ENCODE data around the gene PRDX2.
A peak's percentile ranks its signal among the peaks of the same experiment; 100 is the strongest.

Gene PRDX2

GRCh38 chr19:12778905-12779161, 22.8 kb downstream of the PRDX2 start:
- no peak for DNase-seq

- no peak for DNase-seq
These were observed 23.3 kb downstream of the PRDX2 start for GRCh38 chr19:12778017-12778904.

DNA sequence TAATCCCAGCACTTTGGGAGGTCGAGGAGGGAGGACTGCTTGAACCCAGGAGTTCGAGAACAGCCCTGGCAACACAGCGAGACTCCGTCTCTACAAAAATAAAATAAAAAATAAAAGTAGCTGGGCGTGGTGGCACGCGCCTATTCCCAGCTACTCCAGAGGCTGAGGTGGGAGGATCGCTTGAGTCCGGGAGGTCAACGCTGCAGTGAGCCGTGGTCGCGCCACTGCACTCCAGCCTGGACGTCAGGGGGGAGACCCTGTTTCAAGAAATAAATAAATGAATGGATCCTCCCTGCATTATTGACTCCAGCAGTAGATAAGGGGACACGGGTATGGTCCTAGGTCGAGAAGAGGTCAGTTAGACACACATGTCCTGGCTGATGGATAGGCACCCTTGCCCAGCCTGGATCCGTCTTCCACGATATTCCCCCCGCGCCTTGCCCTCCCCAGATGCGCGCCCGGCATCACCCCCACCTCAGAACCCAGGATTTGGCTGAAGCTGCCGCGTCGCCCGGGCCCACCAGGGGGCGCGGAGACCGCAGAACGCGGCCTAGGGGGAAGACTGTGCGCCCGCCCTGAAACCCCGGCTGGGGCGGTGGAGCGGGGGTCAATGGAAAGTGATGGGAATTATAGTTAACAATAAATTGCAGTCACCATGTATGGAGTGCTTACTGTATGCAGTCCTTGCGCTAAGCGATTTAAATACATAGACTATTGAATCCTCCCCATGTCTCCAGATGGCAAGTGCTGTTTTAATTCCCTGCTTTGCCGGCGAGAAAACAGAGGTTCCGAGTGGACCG, 24.2 kb downstream of the PRDX2 start:
- DNase-seq = peak; percentile 66

- DNase-seq = no peak
These were observed 26.7 kb downstream of the PRDX2 start, which contains the start of gene HOOK2 for GRCh38 chr19:12774588-12775555. HOOK2 (minus strand) TSS chr19:12775552; CDS start chr19:12775449, 103 bp downstream.

DNA sequence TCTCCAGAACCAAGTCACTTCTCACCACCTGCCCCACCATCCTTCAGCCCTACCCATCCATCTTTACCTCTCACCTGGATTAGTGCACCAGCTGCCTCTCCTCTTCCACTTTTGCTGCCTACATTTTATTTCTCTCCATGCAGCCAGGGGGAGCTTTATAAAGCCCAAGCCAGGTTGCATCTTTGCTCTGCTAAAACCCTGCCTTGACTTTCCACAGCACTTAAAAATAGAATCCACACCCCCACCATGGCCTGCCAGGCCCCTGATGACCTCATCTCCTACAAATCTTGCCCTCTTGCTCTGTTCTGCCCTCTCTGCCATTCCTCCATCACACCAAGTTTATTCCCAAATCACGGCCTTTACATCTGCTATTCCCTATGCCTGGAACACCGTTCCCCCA, 28.0 kb downstream of the PRDX2 start:
- DNase-seq = no peak

DNA sequence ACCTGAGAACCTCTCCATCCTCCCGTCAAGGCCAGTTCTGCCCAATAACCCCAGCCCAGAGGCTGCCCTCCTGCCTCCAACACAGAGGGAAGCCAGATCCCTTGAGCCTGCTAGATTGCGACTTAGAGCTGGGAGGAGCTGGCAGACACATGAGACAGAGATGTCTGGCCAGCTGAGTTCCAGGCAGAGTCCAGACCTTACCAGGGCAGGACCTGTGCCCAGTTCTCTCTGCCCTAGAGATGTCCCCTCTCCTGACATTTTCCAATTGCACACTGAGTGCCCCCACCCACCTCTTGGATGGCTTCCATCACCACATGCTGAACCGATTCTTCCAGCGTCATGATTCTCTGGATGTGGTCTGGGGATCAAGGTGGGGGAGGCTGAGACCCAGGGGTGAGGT, 29.3 kb downstream of the PRDX2 start:
- DNase-seq = no peak

- DNase-seq = no peak
These were observed 30.7 kb downstream of the PRDX2 start for GRCh38 chr19:12770922-12771321.

- DNase-seq = no peak
These were observed 31.9 kb downstream of the PRDX2 start for GRCh38 chr19:12769689-12770088.

DNA sequence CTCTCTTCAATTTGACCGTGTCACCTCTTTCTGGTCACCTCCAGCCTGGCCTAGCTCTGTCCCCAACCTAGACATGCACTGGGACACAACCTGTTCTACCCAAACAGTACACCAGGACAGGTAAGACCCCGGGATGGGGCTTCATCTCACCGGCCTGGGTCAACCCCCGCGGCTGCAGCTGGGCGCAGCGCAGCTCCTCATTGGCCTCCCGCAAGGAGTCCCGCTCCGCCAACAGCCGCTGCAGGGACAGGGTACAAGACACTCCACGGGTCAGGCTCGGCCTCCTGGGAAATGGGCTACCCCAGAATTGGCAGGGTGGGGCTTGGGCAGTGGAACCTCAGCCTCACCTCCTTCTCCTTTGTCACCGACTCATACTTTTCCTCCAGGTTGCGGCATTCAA, 33.9 kb downstream of the PRDX2 start:
- no peak for DNase-seq

DNA sequence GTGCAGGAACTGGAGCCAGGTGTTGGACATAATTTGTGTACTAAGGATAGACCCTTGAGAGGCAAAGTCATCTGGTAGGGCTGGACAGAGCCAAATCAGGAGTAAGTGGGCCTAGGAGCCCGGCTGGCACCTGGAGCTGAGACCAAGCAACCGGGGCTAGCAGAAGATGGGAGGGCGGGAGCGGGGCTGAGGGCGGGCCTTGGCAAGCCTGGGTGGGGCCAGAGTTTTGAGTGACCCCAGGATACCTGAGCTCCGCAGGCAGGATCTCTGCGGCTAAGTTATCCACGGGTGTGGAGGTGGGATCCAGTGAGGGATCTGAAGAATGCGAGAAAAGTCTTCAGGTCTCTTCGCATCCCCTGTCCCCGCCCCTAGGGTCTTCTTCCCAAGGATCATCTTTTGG, 34.5 kb downstream of the PRDX2 start:
- no peak for DNase-seq

DNA sequence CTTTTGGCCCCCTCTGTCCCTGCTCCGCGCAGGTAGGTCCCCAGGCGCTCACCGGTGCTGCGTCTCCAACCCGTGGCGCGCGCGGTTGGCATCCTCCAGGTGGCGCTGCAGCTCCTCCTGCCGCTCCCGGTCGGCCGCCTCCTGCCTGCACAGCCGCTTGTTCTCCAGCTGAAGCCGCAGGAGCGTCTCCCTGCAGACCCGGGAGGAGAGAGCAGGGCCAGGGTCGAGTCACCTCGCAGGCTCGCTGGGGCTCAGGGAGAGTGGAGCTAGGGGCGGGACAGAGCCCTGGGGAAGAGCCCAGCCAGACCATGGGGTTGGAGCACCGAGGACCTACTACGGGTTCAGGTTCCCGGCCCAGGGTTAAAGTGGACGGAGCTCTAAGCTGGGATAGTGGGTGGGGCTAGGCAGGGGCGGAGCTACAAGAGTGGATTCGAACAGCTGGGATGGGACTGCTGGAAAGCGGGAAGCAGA, 35.5 kb downstream of the PRDX2 start:
- DNase-seq = no peak

- DNase-seq = no peak
These were observed 36.9 kb downstream of the PRDX2 start for GRCh38 chr19:12764698-12765097.

GRCh38 chr19:12763100-12763499, 38.5 kb downstream of the PRDX2 start:
- DNase-seq = no peak

DNA sequence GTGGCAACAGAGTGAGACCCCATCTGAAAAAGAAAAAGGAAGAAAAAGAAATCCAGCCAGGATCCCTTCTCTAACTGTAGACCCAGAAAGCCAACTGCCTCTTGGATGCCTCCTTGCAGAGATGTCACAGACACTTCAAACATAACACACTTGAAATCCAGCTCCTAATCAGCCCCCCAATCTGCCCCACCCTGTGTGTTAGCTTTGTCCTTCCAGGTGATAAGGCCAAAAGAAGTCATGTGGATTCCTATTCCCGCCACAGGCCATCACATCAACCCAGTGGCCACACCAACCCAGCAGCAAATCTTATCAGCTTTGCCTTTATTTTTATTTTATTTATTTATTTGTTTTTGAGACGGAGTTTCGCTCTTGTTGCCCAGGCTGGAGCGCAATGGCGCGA, 41.9 kb downstream of the PRDX2 start:
- no peak for DNase-seq

GRCh38 chr19:12757544-12758274, 43.9 kb downstream of the PRDX2 start:
- DNase-seq = no peak

DNA sequence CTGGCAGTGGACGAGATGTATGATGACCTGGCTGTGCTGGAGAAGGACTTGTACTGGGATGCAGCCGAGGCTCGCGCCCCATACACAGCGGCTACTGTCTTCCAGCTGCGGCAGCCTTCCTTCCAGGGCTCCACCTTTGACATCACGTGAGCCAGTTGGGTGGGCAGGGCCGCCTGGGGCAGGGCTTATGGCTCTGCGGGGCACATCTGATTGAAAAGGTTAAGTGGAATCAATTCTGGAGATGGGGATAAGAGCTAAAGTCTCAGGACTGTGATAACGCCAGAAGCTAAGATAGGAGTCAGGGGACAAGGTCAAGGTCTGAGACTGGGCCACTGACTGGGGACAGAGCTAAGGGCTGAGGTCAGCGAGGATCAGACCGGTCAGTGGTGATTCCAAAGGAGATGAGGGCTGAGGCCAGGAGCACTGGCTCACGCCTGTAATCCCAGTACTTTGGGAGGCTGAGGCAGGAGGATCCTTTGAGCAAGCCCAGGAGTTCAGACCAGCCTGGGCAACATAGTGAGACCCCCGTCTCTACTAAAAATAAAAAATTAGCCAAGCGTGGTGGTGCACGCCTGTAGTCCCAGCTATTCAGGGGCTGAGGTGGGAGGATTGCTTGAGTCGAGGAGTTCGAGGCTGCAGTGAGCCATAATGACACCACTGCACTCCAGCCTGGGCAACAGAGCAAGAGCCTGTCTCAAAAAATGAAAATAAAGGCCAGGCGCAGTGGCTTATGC, 45.3 kb downstream of the PRDX2 start:
- no peak for DNase-seq

DNA sequence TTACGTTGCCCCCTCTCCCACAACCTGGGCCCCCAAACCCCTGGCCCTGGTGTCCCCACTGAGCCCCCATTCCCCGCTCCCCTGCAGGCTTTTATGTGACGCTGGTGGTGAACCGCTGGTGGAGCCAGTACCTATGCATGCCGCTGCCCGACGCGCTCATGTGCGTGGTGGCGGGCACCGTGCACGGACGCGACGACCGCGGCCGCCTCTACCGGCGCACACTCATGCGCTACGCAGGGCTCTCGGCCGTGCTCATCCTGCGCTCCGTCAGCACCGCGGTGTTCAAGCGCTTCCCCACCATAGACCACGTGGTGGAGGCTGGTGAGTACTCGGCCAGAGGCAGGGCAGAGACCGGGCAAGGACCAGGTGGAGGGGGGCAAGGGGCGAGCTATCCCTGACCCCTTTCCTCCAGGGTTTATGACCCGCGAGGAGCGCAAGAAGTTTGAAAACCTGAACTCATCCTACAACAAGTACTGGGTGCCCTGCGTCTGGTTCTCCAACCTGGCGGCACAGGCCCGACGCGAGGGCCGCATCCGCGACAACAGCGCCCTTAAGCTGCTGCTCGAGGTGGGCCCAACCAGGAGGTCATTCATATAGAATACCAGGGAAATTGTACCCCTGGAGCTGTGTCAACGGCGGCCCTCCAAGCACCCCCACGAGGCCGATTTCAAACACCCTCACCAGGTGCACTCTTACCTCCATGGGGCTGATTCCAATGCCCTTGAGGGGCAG, 47.0 kb downstream of the PRDX2 start:
- DNase-seq = no peak

- DNase-seq = no peak
These were observed 49.4 kb downstream of the PRDX2 start for GRCh38 chr19:12752056-12752781.

GRCh38 chr19:12751635-12752034, 50.0 kb downstream of the PRDX2 start, which contains the start of gene BEST2:
BEST2 (plus strand) TSS chr19:12751791; CDS start chr19:12752593, 802 bp downstream.
- no peak for DNase-seq

DNA sequence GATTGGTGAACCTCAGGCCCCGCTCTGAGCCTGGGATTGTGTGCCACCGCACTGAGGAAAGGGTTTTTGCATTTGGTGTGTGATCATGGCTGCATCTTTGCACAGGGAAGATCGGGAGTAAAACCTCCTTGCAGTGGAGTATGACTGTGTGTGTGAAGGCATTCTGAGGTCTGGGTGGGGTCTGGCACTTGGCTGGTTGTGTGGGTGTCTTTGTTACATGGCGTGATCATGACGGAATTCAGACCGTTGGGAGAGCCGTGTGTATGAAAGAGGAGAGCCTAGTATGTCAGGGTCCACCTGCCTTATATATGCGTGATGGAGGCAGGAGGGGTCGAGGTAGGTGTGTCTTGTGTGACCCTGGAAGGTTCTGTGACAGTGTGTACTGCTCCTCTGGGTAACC, 50.7 kb downstream of the PRDX2 start:
- DNase-seq = no peak

All from NK-92 treated with Interleukin-12 subunit alpha and Interleukin-12 subunit beta, amount 100 ng/mL, for 24 hours (cell line).